Erythroblast (primary cell): ENCODE measurements around the gene CLSTN2.

Source experiments
- DNase-seq, 2 experiments: peaks; one replicate each; lab custom pipeline; 2025; lab: John Stamatoyannopoulos, UW
- GATA1 ChIP-seq: IDR thresholded peaks from 2 replicates; pipeline ENCODE4 v1.6.1; 2011; ENCODE audit warnings: low read depth, mild to moderate bottlenecking, control low read depth, low read length, moderate library complexity
- POLR2A ChIP-seq: IDR thresholded peaks from 2 replicates; pipeline ENCODE4 v1.6.1; 2011; ENCODE audit warnings: mild to moderate bottlenecking, low read length

The CLSTN2 gene

DNA sequence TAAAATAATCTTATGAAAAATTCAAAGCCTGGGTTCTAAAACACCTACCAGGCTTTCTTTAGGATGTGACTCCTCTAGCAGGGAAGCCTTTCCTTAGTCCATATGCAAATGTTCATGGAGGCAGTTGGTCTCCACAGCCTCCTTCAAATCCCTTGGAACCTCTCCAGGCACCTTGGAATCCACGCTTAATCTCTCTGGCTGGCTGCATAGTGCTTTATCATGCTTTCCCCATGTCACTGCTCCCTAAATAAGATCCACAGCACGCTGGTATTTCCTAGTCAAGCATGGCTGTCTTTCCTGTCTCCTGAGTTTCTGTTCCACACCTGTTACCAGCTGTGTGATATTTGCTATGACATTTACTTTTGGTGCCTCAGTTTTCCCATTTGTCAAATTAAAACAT is 71.3 kb downstream of the CLSTN2 start:
- no peak for DNase-seq
- TF ChIP-seq GATA1, result no peak

DNA sequence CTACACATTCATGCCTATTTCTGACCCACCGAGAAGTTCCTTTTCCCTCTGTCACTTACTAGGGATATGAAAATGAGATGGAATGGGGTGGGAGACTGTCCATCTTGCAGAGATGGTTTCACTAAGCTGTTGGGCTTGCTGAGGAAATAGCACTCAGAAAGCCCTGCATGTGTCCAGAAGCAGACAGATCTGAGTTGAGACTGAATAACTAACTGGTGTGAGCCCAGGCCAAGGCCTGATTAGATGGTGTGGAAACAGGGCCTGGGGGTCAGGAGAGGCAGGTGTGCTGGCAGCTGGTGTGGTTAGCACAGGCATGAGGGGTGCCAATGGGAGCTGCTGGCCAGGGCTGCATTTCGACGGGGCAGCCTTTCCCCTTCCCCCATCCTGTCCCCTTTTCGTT is 72.1 kb downstream of the CLSTN2 start:
- DNase-seq, result no peak
- TF ChIP-seq POLR2A (no peak), GATA1 (no peak)

DNA sequence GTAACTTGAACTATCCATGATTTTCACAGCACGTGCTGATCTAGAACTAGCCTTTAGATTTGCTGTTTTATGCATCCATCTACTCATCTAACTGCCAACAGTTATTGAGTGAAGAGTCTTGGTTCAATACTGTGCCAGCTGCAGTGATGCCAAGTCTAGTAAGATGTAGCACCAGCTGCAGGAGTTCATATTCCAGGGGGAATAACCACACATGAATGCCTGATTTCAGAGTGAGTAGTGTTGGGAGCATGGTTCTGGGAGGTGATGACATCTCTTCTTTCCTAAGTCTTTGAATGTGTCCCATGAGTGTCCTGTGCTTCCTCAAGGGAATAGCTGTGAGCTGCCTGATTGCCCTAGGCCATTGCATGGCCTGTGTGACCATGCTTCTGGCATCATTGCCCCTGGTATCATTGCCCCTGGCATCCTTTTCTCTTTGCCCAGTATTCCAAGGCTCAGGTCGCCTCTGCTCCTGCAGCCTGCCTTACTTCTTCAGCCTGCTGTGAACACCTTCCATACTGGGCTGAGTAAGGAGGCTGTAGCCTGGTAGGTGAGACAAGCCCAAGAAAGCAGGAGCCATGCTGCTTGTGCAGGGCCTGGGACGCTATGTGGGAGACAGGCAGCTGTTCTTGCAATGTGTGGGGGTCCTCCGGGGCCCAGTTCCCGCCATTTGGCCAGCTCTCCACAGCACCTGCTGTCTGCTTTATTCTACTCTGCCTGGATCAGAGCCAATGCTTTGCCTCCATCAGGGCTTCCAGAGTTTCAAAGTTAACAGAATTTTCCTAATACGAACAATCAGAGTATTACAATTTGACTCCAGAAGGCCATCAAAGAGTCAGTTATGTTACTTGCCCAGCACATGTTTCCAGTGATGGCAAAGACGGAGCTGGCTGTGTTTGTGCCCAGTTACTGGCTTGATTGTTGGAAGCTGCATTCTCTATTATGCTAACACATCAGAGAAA is 73.2 kb downstream of the CLSTN2 start:
- TF ChIP-seq POLR2A, result no peak
- no peak for TF ChIP-seq GATA1
- no peak for DNase-seq

DNA sequence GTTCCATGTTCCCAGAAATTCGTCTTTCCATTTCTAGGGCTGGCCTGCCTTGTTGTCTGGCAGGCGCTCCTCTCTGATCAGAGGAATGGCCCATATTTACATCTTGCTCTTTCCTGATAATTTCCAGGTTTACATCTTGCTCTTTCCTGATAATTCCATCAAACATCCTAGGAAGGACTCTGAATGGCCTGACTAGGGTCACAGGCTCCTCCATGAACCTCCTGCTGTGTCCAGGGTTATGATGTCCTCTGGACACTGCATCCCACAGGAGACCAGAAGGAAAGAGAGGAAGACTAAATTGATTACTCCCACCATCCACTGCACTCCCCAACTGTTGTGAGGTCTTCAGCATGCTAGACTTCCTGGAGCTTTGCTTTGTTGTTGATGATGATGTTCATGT is 75.4 kb downstream of the CLSTN2 start:
- no peak for DNase-seq
- TF ChIP-seq POLR2A (no peak), GATA1 (no peak)

DNA sequence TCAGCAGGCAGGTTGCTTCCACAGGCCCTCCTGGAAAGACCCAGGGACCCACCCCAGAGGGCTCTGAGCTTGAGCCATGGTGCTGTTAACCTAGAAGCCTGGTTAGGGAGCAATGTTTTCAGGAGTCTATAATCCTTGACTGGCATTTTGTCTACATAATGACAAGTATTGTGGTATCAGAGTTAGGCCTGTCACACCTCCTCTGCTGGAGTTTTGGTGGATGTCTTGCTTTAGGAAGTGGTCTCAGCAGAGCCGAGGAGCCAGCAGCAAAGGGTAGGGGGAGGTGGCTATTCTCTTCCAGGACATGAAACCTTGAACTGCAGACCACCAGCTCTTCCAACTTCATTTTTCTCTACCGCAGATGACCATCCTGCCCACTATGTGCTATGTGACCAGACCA is 76.1 kb downstream of the CLSTN2 start:
- no peak for DNase-seq
- TF ChIP-seq POLR2A (no peak), GATA1 (no peak)

DNA sequence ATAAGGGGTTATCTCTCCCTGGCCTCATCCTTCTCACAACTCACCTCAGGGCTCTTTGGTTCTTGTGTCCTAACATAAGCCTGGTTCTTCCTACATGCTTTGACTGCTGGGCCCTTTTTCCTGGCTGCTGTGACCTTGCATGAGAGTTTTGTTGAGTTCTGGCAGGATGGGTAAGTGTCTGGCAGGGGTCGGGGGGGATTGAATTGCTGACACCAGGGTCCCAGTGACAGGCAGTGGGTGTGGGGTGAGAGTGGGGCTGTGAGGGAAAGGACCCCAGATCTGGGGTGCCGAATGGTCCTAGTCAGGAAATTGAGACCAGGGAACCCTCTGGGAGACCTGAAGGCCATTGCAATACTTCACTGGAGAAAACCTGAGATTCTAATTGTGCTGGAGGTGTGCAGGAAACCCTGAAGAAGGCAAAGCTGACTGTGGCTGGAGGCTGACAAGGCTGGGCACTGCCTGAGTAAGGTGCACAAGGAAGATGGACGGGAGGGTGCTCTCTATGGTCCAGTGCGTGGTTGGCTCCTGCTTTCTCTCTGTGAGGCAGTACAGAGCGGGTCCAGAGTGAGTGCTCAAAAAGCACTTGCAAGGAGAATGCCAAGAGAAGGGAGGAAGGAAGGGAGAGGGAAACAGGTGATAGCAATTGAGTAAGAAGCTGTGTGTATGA is 76.8 kb downstream of the CLSTN2 start:
- DNase-seq, result no peak
- no peak for TF ChIP-seq POLR2A
- TF ChIP-seq GATA1, result no peak

DNA sequence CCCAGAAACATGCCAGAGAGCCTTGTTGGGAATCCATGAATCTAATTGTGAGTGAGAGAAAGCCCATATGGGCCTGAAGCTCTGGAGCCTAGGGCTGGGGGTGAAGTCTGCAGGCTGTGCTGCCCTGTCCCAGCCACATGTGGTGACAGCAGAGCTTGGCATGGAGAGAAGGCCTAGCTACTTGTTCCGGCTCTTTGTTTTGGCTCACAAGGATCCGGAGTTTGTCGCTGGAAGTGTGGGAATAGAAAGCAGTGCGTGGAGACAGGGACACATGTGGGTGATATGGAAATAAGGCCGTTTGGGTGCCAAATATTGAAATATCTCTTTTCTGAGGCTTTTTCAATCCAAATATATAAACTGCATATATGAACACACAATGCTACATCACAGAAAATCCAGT is 78.2 kb downstream of the CLSTN2 start:
- TF ChIP-seq GATA1 (no peak), POLR2A (no peak)
- DNase-seq, result no peak

DNA sequence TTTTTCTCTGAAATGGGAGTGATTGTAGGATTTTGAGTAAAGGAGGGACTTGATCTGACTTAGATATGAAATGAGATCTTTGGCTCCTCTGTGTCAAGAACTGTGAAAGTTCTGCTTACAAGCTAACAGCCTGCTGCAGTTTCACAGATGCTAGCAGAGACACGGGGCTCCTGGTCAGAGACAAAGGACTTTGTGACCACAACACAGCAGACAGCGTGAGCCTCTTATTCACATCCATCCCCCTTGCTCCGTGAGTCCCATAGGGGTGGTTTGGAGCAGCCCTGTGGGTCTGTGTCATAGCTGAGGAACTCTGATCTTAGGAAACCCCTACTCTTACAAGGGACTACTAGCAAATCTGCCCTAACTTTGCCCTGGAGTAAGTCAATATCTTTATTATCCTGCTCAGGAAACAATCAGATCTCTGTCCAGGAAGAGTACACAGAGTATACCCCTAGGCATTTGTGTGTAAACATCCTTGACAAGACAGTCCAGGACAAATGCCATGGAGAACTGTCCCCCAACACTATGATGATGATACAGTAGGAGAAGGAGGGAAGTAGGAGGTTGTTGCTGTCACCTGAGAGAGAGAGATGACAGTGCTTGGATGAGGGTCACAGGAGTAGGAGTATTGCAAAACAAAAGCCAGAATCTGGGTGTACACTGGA is 80.0 kb downstream of the CLSTN2 start:
- TF ChIP-seq POLR2A (no peak), GATA1 (no peak)
- no peak for DNase-seq

DNA sequence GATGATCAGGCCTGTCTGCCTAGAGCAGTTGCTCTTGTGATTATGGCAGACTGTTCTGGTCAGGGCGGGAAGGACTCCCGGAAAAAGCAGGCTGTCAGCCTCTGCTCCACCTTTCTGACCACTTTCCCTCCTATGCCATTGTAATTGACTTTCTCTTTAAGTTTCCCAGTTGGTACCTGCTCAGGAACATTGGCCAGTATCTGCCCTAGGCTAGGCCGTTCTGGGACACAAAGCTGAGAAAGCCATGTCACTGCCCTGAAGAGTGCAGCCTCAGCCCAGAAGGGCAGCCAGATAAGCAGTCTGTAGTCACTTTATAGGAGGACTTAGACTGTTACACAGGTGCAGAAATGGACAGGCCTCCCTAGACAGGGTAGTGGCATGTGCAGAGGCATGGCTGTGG is 80.8 kb downstream of the CLSTN2 start:
- TF ChIP-seq POLR2A (no peak), GATA1 (no peak)
- DNase-seq, result no peak

DNA sequence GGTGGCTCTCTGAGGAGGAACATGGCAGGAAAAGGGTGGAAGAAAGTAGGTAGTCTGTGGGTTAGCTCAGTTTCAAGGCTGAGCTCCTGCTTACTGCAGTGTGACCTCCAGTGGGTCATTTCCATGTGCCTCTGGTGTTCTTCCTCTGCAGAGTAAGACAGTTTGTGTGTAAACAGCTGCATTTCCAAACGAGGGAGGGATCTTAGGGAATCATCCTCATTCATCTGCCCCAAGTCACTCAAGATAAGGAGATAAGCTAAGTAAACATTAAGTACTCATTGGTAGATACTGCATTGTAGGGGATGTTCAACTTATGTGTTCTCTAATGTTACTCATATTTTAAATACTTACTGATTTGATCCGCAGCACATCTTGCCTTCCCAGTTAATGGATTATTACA is 83.6 kb downstream of the CLSTN2 start:
- no peak for TF ChIP-seq GATA1
- TF ChIP-seq POLR2A, result no peak
- DNase-seq, result no peak

DNA sequence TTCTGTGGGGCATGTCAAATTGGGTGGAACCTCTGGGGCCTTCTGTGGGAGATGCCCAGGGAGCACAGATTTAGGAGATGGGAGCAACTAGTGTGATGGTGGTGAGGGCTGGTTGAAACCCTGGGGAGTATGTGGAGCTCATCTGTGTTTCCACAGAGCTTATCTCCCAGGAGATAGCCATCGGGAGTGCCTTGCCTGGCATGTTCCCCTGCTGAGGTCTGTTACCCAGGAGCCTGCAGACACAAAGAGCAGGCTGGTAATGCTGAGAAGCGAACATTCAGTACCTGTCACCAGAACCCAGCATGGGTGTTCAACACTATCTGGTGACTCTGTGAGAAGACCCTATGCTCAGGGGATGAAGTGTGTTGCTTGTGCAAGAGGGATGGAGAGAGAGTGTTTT is 85.0 kb downstream of the CLSTN2 start:
- DNase-seq, result no peak
- TF ChIP-seq GATA1 (no peak), POLR2A (no peak)

DNA sequence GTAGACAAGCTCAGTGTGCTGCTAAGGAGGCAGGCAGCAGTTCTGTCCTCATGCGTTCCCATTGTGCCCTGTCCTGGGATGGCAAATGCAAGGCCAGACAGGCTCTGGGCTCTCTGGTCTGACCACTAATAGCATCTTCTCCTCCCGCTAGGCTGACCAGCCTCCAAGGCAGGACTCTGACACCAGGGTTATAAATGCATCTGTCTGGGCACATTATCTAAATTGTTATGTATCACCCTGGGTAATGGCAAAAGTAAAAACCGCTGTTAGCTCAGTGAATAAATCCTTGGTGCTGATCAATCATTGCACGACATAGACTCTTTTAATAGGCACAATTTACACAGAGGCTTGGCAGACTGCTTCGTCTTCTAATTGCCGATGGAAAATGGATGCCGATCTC is 85.6 kb downstream of the CLSTN2 start:
- TF ChIP-seq POLR2A (no peak), GATA1 (no peak)

DNA sequence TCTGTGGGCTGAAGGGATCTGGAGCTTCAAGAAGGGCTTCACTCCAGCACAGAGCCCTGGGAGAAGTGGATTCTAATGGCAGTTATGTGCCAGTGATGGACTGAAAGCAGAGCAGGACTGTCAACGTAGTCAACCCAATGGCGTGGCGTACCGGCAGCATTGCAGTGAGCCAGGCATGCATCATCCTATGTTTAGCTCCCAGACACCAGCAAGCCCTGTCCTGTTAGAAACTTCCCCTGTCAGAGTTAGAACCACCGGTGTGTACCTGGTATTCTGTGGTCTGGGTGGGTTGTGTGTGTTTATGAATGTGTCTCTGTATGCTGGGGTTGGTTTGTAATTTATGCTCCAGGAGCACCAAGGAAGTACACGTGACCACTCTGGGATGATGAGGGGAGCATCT is 86.3 kb downstream of the CLSTN2 start:
- no peak for DNase-seq
- TF ChIP-seq GATA1, result no peak
- TF ChIP-seq POLR2A, result no peak

More for the DNA sequence above, 85.6 kb downstream of the CLSTN2 start:
- DNase-seq, result no peak

DNA sequence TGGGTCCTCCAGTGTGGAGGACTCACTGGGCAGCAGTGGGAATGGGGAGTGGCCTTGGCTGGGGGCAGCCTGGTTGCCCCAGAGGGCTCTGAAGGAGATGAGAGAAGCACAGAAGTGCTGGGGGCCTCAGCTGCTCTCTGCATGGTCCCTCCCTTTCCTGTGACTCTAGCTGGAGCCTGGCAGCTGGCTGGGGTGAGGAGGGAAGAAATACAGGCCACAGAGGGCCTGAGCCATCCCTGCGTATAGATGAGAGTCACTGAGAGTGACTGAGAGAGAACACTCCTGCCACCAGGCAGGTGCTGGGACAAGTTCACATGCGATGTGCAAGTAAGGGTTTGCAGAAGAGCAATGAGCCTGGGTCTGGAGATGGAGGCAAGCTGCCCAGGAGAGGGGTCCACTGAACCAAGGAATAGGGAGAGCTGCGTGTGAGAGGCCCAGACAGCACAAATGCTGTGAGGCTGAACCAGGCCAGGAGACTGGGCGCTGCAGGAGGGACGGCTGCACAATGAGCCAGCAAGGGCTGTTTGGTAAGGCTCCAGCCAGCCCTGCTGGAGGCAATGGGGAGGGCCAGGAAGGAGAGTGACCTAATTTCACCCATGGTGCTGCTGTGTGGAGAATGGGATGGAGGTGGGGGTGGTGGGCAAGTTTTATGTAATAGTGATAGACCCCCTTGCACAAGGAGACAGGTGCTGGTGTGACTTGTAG is 87.2 kb downstream of the CLSTN2 start:
- TF ChIP-seq POLR2A, result no peak
- TF ChIP-seq GATA1, result no peak
- no peak for DNase-seq
